Skeletal muscle tissue (tissue), 4 donors: Measurements from ENCODE around the gene MDM4. TPM values are rescaled to one million over a fixed set of nuclear protein-coding genes. Genes with fewer than 3 reads are reported as not detected.
A peak's percentile ranks its signal among the peaks of the same experiment; 100 is the strongest.

ENCODE experiments used
- H3K27ac ChIP-seq: one replicate; pipeline ENCODE4 v1.7.0; 2013; ENCODE audit warnings: mild to moderate bottlenecking, low read depth, low read length, inconsistent platforms
- H3K27me3 ChIP-seq, 3 donors: one replicate each; pipeline ENCODE4 v1.7.0; 2013; ENCODE audit warnings: low read length in 3 of 3; ENCODE audit not compliant: control insufficient read depth in 3 of 3, insufficient read depth in 3 of 3
- H3K36me3 ChIP-seq, 3 donors: one replicate each; pipeline ENCODE4 v1.7.0; 2013; ENCODE audit warnings: low read length in 3 of 3; ENCODE audit not compliant: control insufficient read depth in 3 of 3, insufficient read depth in 3 of 3
- H3K4me1 ChIP-seq, 3 donors: one replicate each; pipeline ENCODE4 v1.7.0; 2013; ENCODE audit warnings: low read length in 3 of 3, mild to moderate bottlenecking in 3 of 3; ENCODE audit not compliant: control insufficient read depth in 3 of 3, insufficient read depth in 3 of 3
- H3K4me3 ChIP-seq, 3 donors: one replicate each; pipeline ENCODE4 v1.7.0; 2013; ENCODE audit warnings: low read length in 3 of 3
- H3K9ac ChIP-seq, 3 donors: one replicate each; pipeline ENCODE4 v1.7.0; 2013; ENCODE audit warnings: low read length in 3 of 3, mild to moderate bottlenecking in 3 of 3, moderate library complexity in 2 of 3, low read depth in 1 of 3
- H3K9me3 ChIP-seq, 3 donors: one replicate each; pipeline ENCODE4 v1.7.0; 2013; ENCODE audit warnings: low read length in 3 of 3; ENCODE audit not compliant: control insufficient read depth in 3 of 3
- total RNA-seq: library from RNA; depleted of rRNA; stranded (reverse); fragments of >200 nt; gene quantifications from one replicate; pipeline ENCODE4 v1.2.3, GENCODE V29; 2014
- donor health status: Osteomylitis.

The MDM4 gene
- total RNA-seq, 1 donor from 2014 or later, result 56.9 TPM

- H3K4me1 ChIP-seq, result peaks cover 18 to 24% (median 23%) of the 10 kb centered on the region in 3 donors
- H3K9me3 ChIP-seq, result no peaks in the 10 kb centered on the region
- no peak overlapping the region for H3K9ac ChIP-seq
- H3K4me3 ChIP-seq, result no peak overlapping the region
- no peaks in the 10 kb centered on the region for H3K27me3 ChIP-seq
- peaks cover 0 to 5% (median 0%) of the 10 kb centered on the region in 3 donors for H3K36me3 ChIP-seq
- no peak overlapping the region for H3K27ac ChIP-seq
These were observed 29.0 kb upstream of the MDM4 start for GRCh38 chr1:204487256-204487615.

GRCh38 chr1:204491655-204492054, 24.6 kb upstream of the MDM4 start:
- H3K4me3 ChIP-seq, result peak overlapping the region in 1 of 3 donors; percentile 90
- H3K27ac ChIP-seq, result no peak overlapping the region

GRCh38 chr1:204493145-204493983, 22.8 kb upstream of the MDM4 start:
- Histone ChIP-seq H3K27ac (peak overlapping the region; percentile 58), H3K36me3 (peaks cover 0 to 5% (median 0%) of the 10 kb centered on the region in 3 donors), H3K9me3 (no peaks in the 10 kb centered on the region), H3K4me3 (peak overlapping the region; percentile 77 to 97 (median 90)), H3K9ac (peak overlapping the region; percentile 64 to 92 (median 88)), H3K4me1 (peaks cover 29 to 33% (median 32%) of the 10 kb centered on the region in 3 donors), H3K27me3 (no peaks in the 10 kb centered on the region)

More at GRCh38 chr1:204491655-204492054, 24.6 kb upstream of the MDM4 start:
- Histone ChIP-seq H3K27me3 (no peaks in the 10 kb centered on the region), H3K4me1 (peaks cover 29 to 33% (median 32%) of the 10 kb centered on the region in 3 donors), H3K9ac (peak overlapping the region in 1 of 3 donors; percentile 1), H3K9me3 (no peaks in the 10 kb centered on the region), H3K36me3 (peaks cover 0 to 5% (median 0%) of the 10 kb centered on the region in 3 donors)

- H3K9me3 ChIP-seq, result no peaks in the 10 kb centered on the region
These were observed 22.3 kb upstream of the MDM4 start for GRCh38 chr1:204493984-204494280.

GRCh38 chr1:204494281-204495077, 21.7 kb upstream of the MDM4 start, which contains the start of gene PIK3C2B:
TSS of gene PIK3C2B (minus strand) at chr1:204494805. CDS start at chr1:204469802, 25,003 bp downstream.
- Histone ChIP-seq H3K9me3 (no peaks in the 10 kb centered on the region), H3K27me3 (no peaks in the 10 kb centered on the region), H3K27ac (peak within 1 kb of the TSS; percentile 58), H3K36me3 (peaks cover 0 to 5% (median 0%) of the 10 kb centered on the region in 3 donors), H3K4me3 (peak within 1 kb of the TSS; percentile 77 to 97 (median 90)), H3K9ac (peak within 1 kb of the TSS; percentile 64 to 92 (median 88)), H3K4me1 (peaks cover 29 to 33% (median 32%) of the 10 kb centered on the region in 3 donors)

More at GRCh38 chr1:204493984-204494280, 22.3 kb upstream of the MDM4 start:
- H3K27me3 ChIP-seq, result no peaks in the 10 kb centered on the region
- peak overlapping the region; percentile 77 to 97 (median 90) for H3K4me3 ChIP-seq
- H3K4me1 ChIP-seq, result peaks cover 29 to 33% (median 32%) of the 10 kb centered on the region in 3 donors
- peaks cover 0 to 5% (median 0%) of the 10 kb centered on the region in 3 donors for H3K36me3 ChIP-seq
- H3K9ac ChIP-seq, result peak overlapping the region; percentile 64 to 92 (median 88)
- peak overlapping the region; percentile 58 for H3K27ac ChIP-seq

- peaks cover 29 to 32% (median 30%) of the 10 kb centered on the region in 3 donors for H3K4me1 ChIP-seq
These were observed 21.0 kb upstream of the MDM4 start for GRCh38 chr1:204495078-204495753.

GRCh38 chr1:204495777-204496176, 20.4 kb upstream of the MDM4 start:
- Histone ChIP-seq H3K36me3 (no peaks in the 10 kb centered on the region), H3K9ac (no peak overlapping the region)

More at GRCh38 chr1:204495078-204495753, 21.0 kb upstream of the MDM4 start:
- peaks cover 0 to 3% (median 0%) of the 10 kb centered on the region in 3 donors for H3K36me3 ChIP-seq
- peak overlapping the region; percentile 77 to 97 (median 90) for H3K4me3 ChIP-seq
- H3K9me3 ChIP-seq, result no peaks in the 10 kb centered on the region
- H3K27me3 ChIP-seq, result no peaks in the 10 kb centered on the region
- H3K27ac ChIP-seq, result peak overlapping the region; percentile 58
- peak overlapping the region; percentile 64 to 92 (median 71) for H3K9ac ChIP-seq

GRCh38 chr1:204498981-204499380, 17.2 kb upstream of the MDM4 start:
- H3K27ac ChIP-seq, result no peak overlapping the region
- no peaks in the 10 kb centered on the region for H3K9me3 ChIP-seq
- no peak overlapping the region for H3K4me3 ChIP-seq
- no peaks in the 10 kb centered on the region for H3K36me3 ChIP-seq
- no peak overlapping the region for H3K9ac ChIP-seq
- H3K4me1 ChIP-seq, result peaks cover 9 to 10% (median 9%) of the 10 kb centered on the region in 3 donors
- no peaks in the 10 kb centered on the region for H3K27me3 ChIP-seq

More at GRCh38 chr1:204495777-204496176, 20.4 kb upstream of the MDM4 start:
- Histone ChIP-seq H3K4me3 (no peak overlapping the region), H3K27ac (no peak overlapping the region), H3K9me3 (no peaks in the 10 kb centered on the region), H3K4me1 (peaks cover 28 to 32% (median 29%) of the 10 kb centered on the region in 3 donors), H3K27me3 (no peaks in the 10 kb centered on the region)
